ENCODE data around the gene GADL1.

GADL1 gene

GRCh38 chr3:30679045-30679444 lies 215.4 kb downstream of the GADL1 start:
- FAIRE-seq: no peak
- no peak for DNase-seq (ENCODE audit: low spot score)

GRCh38 chr3:30677347-30677685 lies 217.1 kb downstream of the GADL1 start:
- DNase-seq (ENCODE audit: low spot score): no peak
- no peak for FAIRE-seq

GRCh38 chr3:30676424-30677346 lies 217.8 kb downstream of the GADL1 start:
- DNase-seq (ENCODE audit: low spot score) (no peak), FAIRE-seq (no peak)
